ENCODE measurements around the gene CLEC2L.

CLEC2L gene

DNA sequence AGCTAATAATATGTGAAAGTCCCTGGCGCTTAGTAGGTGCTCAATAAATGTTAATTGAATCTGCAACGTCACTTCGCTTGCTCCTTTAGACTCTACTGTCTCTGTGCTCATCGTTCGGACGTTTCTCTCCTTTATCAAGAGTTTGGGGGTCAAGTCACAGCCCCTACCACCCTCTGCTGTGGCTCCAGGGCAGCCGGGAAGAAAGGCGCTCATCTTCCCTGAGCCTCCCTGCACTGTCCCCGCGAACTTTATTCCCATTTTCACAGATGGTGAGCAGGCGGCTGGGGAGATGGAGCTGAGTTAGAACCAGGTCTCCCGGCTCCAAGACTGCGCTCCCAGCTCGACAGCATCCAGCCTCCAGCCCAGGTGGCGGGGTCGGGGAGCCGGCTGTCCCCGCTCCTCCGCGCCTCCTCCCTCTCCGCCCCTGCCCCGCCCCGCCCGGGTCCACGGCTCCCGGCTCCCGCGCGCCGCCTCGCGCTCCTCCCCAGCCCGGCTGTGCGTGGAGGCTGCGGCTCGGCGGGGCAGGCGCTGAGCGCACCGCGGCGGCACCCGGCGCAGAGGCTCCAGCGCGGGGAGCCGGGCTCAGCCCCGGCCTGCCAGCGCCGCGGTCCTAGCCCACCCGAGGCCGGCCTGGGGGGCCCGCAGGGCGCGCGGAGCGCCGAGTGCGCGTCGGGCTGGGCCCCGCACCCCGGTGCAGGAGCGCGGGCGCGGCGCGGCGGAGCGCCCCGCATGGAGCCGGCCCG lies at the start of gene CLEC2L:
CLEC2L (plus strand) TSS at position 487 of the 743 bp plus-strand sequence; CDS start at position 730, 243 bp downstream.
- TF ChIP-seq CTCF (IDR thresholded peaks at IDR 0.05; ENCODE audit: low read depth, low read length, missing control alignments): no peak
- no peak within 1 kb of the TSS for H3K4me3 ChIP-seq (replicated peaks; ENCODE audit: low read depth, low read length)
- DNase-seq (ENCODE audit: extremely low read depth, low read depth): no peak

DNA sequence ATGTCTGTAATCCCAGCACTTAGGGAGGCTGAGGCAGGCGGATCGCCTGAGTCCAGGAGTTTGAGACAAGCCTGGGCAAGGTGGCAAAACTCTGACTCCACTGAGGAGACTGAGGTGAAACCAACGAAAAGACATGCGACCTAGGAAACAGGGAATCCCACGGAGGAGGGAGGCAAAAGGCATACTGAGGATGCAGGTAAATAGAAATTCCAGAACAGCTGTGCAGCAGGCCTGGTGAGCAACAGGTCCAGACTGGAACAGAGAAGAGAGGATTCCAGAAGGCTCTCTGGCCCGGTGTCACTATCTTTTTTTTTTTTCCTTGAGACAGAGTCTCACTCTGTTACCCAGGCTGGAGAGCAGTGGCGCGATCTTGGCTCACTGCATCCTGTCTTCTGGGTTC lies 47.3 kb upstream of the CLEC2L start:
- no peak for TF ChIP-seq CTCF (IDR thresholded peaks at IDR 0.05; ENCODE audit: low read depth, low read length, missing control alignments)
- no peak overlapping the region for H3K4me3 ChIP-seq (replicated peaks; ENCODE audit: low read depth, low read length)
- DNase-seq (ENCODE audit: extremely low read depth, low read depth): no peak

- TF ChIP-seq CTCF (IDR thresholded peaks at IDR 0.05; ENCODE audit: low read depth, low read length, missing control alignments): no peak
- no peak for DNase-seq (ENCODE audit: extremely low read depth, low read depth)
- H3K4me3 ChIP-seq (replicated peaks; ENCODE audit: low read depth, low read length): no peak overlapping the region
Measured at GRCh38 chr7:139476891-139477290, 46.6 kb upstream of the CLEC2L start.

- no peak for TF ChIP-seq CTCF (IDR thresholded peaks at IDR 0.05; ENCODE audit: low read depth, low read length, missing control alignments)
- no peak overlapping the region for H3K4me3 ChIP-seq (replicated peaks; ENCODE audit: low read depth, low read length)
- no peak for DNase-seq (ENCODE audit: extremely low read depth, low read depth)
Measured at GRCh38 chr7:139479620-139480019, 43.9 kb upstream of the CLEC2L start.

DNA sequence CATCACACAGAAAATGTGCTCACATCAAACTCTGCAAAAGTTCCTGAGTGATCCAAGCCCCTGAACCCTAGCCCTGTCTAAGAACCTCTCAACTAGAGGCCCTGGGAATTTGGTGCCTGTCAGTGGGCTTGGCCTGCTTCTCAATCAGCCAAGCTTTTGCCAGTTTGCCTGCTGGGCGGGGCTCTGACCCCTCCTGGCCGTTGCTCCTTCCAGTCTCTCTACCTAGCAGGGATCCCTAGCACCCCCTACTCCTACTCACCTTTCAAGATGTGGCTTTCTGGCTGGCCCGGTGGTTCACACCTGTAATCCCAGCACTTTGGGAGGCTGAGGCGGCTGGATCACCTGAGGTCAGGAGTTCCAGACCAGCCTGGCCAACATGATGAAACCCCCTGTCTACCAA lies 42.1 kb upstream of the CLEC2L start:
- no peak for TF ChIP-seq CTCF (IDR thresholded peaks at IDR 0.05; ENCODE audit: low read depth, low read length, missing control alignments)
- no peak overlapping the region for H3K4me3 ChIP-seq (replicated peaks; ENCODE audit: low read depth, low read length)
- no peak for DNase-seq (ENCODE audit: extremely low read depth, low read depth)

DNA sequence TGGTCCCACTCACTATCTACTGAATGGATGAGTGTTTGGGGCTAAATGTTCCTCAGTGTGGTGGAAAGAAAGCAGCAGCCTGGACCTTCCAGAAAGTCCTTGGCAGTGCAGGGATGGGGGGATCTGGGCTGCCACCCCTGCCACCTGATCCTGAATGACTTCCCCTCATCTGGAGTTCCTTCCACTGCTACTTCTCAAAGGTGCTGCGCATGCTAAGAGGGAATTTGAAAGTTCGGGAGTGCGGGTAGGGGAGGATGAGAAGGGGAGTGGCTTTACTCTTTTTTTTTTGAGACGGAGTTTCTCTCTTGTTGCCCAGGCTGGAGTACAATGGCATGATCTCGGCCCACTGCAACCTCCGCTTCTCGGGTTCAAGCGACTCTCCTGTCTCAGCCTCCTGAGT lies 41.4 kb upstream of the CLEC2L start:
- H3K4me3 ChIP-seq (replicated peaks; ENCODE audit: low read depth, low read length): no peak overlapping the region
- no peak for DNase-seq (ENCODE audit: extremely low read depth, low read depth)
- TF ChIP-seq CTCF (IDR thresholded peaks at IDR 0.05; ENCODE audit: low read depth, low read length, missing control alignments): no peak

Measured in HFF-Myc (cell line).